ENCODE data around the gene BCL7A.

DNA sequence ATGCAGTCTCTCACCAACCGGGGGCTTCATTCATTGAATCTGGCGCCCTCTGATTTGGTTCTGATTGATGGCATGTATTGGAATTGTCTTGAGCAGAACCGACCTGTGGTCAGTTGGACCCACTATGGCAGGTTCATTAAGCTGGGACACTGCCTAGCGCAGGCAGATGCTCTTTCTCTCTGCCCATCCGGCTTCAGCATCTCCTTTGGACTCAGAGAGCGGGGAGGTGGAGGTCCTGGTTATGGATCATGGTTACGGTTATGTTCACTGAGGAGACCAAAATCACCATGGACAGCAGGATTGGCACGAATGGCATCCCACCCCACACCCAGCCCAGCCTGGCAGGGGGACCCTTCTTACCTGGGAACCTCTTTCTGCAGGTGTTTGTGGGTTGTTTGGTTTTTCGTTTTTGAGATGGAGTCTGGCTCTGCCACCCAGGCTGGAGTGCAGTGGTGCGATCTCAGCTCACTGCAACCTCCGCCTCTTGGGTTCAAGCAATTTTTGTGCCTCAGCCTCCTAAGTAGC, 16.4 kb upstream of the BCL7A start:
- TF ChIP-seq, protein P1, sequence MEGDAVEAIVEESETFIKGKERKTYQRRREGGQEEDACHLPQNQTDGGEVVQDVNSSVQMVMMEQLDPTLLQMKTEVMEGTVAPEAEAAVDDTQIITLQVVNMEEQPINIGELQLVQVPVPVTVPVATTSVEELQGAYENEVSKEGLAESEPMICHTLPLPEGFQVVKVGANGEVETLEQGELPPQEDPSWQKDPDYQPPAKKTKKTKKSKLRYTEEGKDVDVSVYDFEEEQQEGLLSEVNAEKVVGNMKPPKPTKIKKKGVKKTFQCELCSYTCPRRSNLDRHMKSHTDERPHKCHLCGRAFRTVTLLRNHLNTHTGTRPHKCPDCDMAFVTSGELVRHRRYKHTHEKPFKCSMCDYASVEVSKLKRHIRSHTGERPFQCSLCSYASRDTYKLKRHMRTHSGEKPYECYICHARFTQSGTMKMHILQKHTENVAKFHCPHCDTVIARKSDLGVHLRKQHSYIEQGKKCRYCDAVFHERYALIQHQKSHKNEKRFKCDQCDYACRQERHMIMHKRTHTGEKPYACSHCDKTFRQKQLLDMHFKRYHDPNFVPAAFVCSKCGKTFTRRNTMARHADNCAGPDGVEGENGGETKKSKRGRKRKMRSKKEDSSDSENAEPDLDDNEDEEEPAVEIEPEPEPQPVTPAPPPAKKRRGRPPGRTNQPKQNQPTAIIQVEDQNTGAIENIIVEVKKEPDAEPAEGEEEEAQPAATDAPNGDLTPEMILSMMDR (IDR thresholded peaks at IDR 0.05; ENCODE audit: insufficient read depth, low read length, poor library complexity, severe bottlenecking) = no peak
- TF ChIP-seq EZH2phosphoT487 (conservative IDR thresholded peaks at IDR 0.05; ENCODE audit: low read length) = no peak

Measured in SU-DHL-6 (cell line).